GM12878 (cell line): Measurements from ENCODE around the gene BRD3. TPM values are rescaled to one million over a fixed set of nuclear protein-coding genes. Genes with fewer than 3 reads are reported as not detected.

Experiments
- ATAC-seq: fragments of 200-7000 bp; cut with Tn5 transposase; 3 replicates; pipeline ENCODE4 v1.9.1; 2020; ENCODE audit warnings: mild to moderate bottlenecking, moderate library complexity
- BruUV-seq: library from RNA; stranded (reverse); fragments of 400-500 nt; replicated peaks from 2 replicates; lab custom pipeline; 2021; lab: Mats Ljungman, UMichigan
- CTCF ChIA-PET: fragments of 300-600 bp; sonication (Branson Sonifier 250); formaldehyde crosslinking; extraction: SDS; loops from one replicate; lab custom pipeline; 2021; ENCODE audit warnings: inconsistent platforms; lab: Yijun Ruan, JAX
- POLR2A ChIA-PET: fragments of 350-600 bp; formaldehyde crosslinking; extraction: SDS; loops from one replicate; lab custom pipeline; 2021; ENCODE audit warnings: inconsistent platforms; lab: Charles Lee
- RAD21 ChIA-PET: fragments of 300-600 bp; sonication (Branson Sonifier 250); formaldehyde crosslinking; loops from one replicate; lab custom pipeline; 2023; ENCODE audit warnings: antibody characterized with exemption; ENCODE audit not compliant: unreplicated experiment; lab: Charles Lee
- SMC1A ChIA-PET: fragments of 300-600 bp; sonication (Branson Sonifier 250); formaldehyde crosslinking; loops from one replicate; lab custom pipeline; 2023; ENCODE audit not compliant: unreplicated experiment, uncharacterized antibody; lab: Charles Lee
- DNase-seq: peaks from one replicate; pipeline ENCODE4 v3.0.0-alpha.2; 2011; ENCODE audit warnings: low read depth, low spot score
- FAIRE-seq: peaks from 3 replicates; lab custom pipeline; 2011; peaks lifted over from hg19 to GRCh38; lab: Jason Lieb, UNC
- H2AFZ ChIP-seq: 2 replicates; pipeline ENCODE4 v1.6.0; 2011; ENCODE audit warnings: low read depth, low read length, control low read depth; ENCODE audit not compliant: control insufficient read depth
- H3K27ac ChIP-seq: 2 replicates; pipeline ENCODE4 v1.5.1; 2011; ENCODE audit warnings: control low read depth; ENCODE audit not compliant: control insufficient read depth, insufficient read depth
- H3K27me3 ChIP-seq, 2 experiments: replicated peaks in 1 of 2; 2 replicates each; pipeline versions ENCODE4 v1.6.0 to v1.6.1; 2011; ENCODE audit warnings: low read length in 1 of 2; ENCODE audit not compliant: control insufficient read depth in 2 of 2, insufficient read depth in 2 of 2
- H3K36me3 ChIP-seq, 2 experiments: 2 replicates each; pipeline ENCODE4 v1.5.1; 2011; ENCODE audit warnings: low read length in 1 of 2; ENCODE audit not compliant: control insufficient read depth in 2 of 2, insufficient read depth in 2 of 2
- H3K4me1 ChIP-seq: 2 replicates; pipeline ENCODE4 v1.6.1; 2011; ENCODE audit warnings: mild to moderate bottlenecking, low read length, moderate library complexity, mixed read lengths; ENCODE audit not compliant: control insufficient read depth, insufficient read depth
- H3K4me2 ChIP-seq: 2 replicates; pipeline ENCODE4 v1.6.0; 2011; ENCODE audit warnings: control low read depth; ENCODE audit not compliant: control insufficient read depth, insufficient read depth
- H3K4me3 ChIP-seq: fragments of 200-600 bp; sonication (generic); 2 replicates; pipeline ENCODE4 v1.5.1; 2016
- H3K79me2 ChIP-seq: 2 replicates; pipeline ENCODE4 v1.6.0; 2011; ENCODE audit warnings: low read length; ENCODE audit not compliant: control insufficient read depth, insufficient read depth
- H3K9ac ChIP-seq: 2 replicates; pipeline ENCODE4 v1.8.0; 2011; ENCODE audit warnings: low read length, control low read depth, mixed read lengths; ENCODE audit not compliant: control insufficient read depth, insufficient read depth
- H3K9me3 ChIP-seq: replicated peaks from 3 replicates; pipeline ENCODE4 v1.5.1; 2011; ENCODE audit warnings: mild to moderate bottlenecking, low read length; ENCODE audit not compliant: control insufficient read depth, insufficient read depth
- H4K20me1 ChIP-seq: 2 replicates; pipeline ENCODE4 v1.6.0; 2011; ENCODE audit not compliant: control insufficient read depth, insufficient read depth
- CHD1 ChIP-seq: IDR thresholded peaks from 2 replicates; pipeline ENCODE4 v1.6.1; 2012; ENCODE audit warnings: low read depth, low read length, improper control_type of control experiment
- CTCF ChIP-seq, 3 experiments: IDR thresholded peaks in 2 of 3; conservative IDR thresholded peaks in 1 of 3; 2 replicates each; pipeline ENCODE4 v1.5.1; 2011; ENCODE audit warnings: low read depth in 3 of 3, low read length in 3 of 3, mild to moderate bottlenecking in 3 of 3, control low read depth in 2 of 3, moderate library complexity in 2 of 3, inconsistent platforms in 1 of 3, mixed read lengths in 1 of 3; ENCODE audit not compliant: control insufficient read depth in 2 of 3, insufficient read depth in 1 of 3; ENCODE audit errors: extremely low read depth in 1 of 3
- DPF2 ChIP-seq: fragments of 450-650 bp; IDR thresholded peaks from 2 replicates; pipeline ENCODE4 v1.6.1; 2017; ENCODE audit warnings: mild to moderate bottlenecking
- NKRF ChIP-seq: fragments of 450-650 bp; conservative IDR thresholded peaks from 2 replicates; pipeline ENCODE4 v1.6.1; 2017; ENCODE audit warnings: mild to moderate bottlenecking, moderate library complexity
- NR2C1 ChIP-seq: fragments of 450-650 bp; IDR thresholded peaks from 2 replicates; pipeline ENCODE4 v1.6.1; 2017; ENCODE audit warnings: antibody characterized with exemption, mild to moderate bottlenecking, moderate library complexity
- POLR2AphosphoS5 ChIP-seq: IDR thresholded peaks from 2 replicates; pipeline ENCODE4 v1.6.1; 2011; ENCODE audit warnings: mild to moderate bottlenecking, low read length, inconsistent platforms
- RBBP5 ChIP-seq: fragments of 200-600 bp; sonication (generic); conservative IDR thresholded peaks from 2 replicates; pipeline ENCODE4 v1.6.1; 2016
- RCOR1 ChIP-seq: conservative IDR thresholded peaks from 2 replicates; pipeline ENCODE4 v1.6.1; 2012; ENCODE audit warnings: low read depth, low read length, improper control_type of control experiment
- WGBS: methylation state at CpG from one replicate; pipeline ENCODE4 v1.1.6; 2016; ENCODE audit warnings: low lambda C conversion rate; ENCODE audit not compliant: insufficient replicate concordance, insufficient coverage; ENCODE audit errors: missing lambda C conversion rate; 5-methylcytosine and 5-hydroxymethylcytosine counted together
- in situ Hi-C: fragments of 300-500 bp; cut with MboI; formaldehyde crosslinking; loops from 9 replicates; pipeline ENCODE4 v1.14.3; 2018; ENCODE audit warnings: mixed read lengths
- intact Hi-C: fragments of 100-400 bp; cut with micrococcal nuclease; formaldehyde crosslinking; loops from one replicate; pipeline ENCODE4 v1.14.2; 2022; ENCODE audit not compliant: unreplicated experiment
- polyA plus RNA-seq, 11 experiments: library from polyadenylated mRNA; depleted of rRNA in 4 of 11; unstranded in 6 of 11; stranded (reverse) in 5 of 11; fragments of >200 nt; fragmentation: Nextera tagmentation in 4 of 11; fragmentation: Illumina TruSeq in 1 of 11; extraction: Ambion mirVana in 4 of 11; extraction: Trizol in 1 of 11; gene quantifications; 1 replicate in 1 of 11; 2 replicates in 10 of 11; pipeline versions ENCODE4 v1.2.1 to v1.2.3, GENCODE V29; 2011 to 2016; ENCODE audit warnings: inconsistent platforms in 2 of 11, missing spikeins in 2 of 11, low read depth in 1 of 11
- total RNA-seq, 4 experiments: library from RNA; depleted of rRNA in 3 of 4; stranded (reverse); fragments of >200 nt in 3 of 4; fragmentation: Illumina TruSeq in 1 of 4; extraction: Trizol in 1 of 4; gene quantifications; 2 replicates each; pipeline versions ENCODE4 v1.2.1 to v1.2.3, GENCODE V29; 2013 to 2021
- TF ChIP-seq, protein P1 (sequence below): fragments of 450-650 bp; IDR thresholded peaks from 2 replicates; pipeline ENCODE4 v1.6.1; 2018; ENCODE audit warnings: borderline replicate concordance, mild to moderate bottlenecking; ENCODE audit not compliant: partially characterized antibody
- TF ChIP-seq, protein P2 (sequence below): fragments of 450-650 bp; IDR thresholded peaks from 2 replicates; pipeline ENCODE4 v1.6.1; 2017; ENCODE audit warnings: mild to moderate bottlenecking

BRD3 gene
- total and polyA plus RNA-seq, 10 of the 15 experiments (the other 5 are each of a cell fraction or from before 2014, with no cell fraction given) = 0.53 to 20.8 (median 4.8) TPM

- no peak overlapping the region for H3K4me3 ChIP-seq
- no peaks in the 10 kb centered on the region for H3K79me2 ChIP-seq
- 76% methylated on average over 21 of the region's 21 CpGs for WGBS
- ATAC-seq (no peak), FAIRE-seq (no peak), DNase-seq (no peak)
- H3K27me3 ChIP-seq = no peaks in the 10 kb centered on the region
- H3K9ac ChIP-seq = no peak overlapping the region
- ChIA-PET CTCF (no interaction called here), RAD21 (no interaction called here), POLR2A (no interaction called here), SMC1A (no interaction called here)
- H4K20me1 ChIP-seq = no peaks in the 10 kb centered on the region
- in situ Hi-C loops = no loop called here
- H2AFZ ChIP-seq = no peak overlapping the region
- peaks cover 5% of the 10 kb centered on the region for H3K4me1 ChIP-seq
- intact Hi-C loops = no loop called here
- H3K36me3 ChIP-seq = peaks cover 0 to 4% of the 10 kb centered on the region in 2 experiments; a peak in 3 of 4 replicates
- H3K27ac ChIP-seq = no peak overlapping the region
- TF ChIP-seq NKRF = no peak
- TF ChIP-seq RBBP5 = no peak
- TF ChIP-seq RCOR1 = no peak
- TF ChIP-seq POLR2AphosphoS5 = no peak
- TF ChIP-seq CTCF (IDR thresholded peaks at IDR 0.05 in 2 of 3, conservative IDR thresholded peaks at IDR 0.05 in 1 of 3; ENCODE audit: control insufficient read depth in 2 of 3, extremely low read depth in 1 of 3, insufficient read depth in 1 of 3, low read depth in 3 of 3, low read length in 3 of 3) = no peak
- no peak for TF ChIP-seq NR2C1
- TF ChIP-seq DPF2 = no peak
- TF ChIP-seq CHD1 = no peak
- TF ChIP-seq, protein P1, sequence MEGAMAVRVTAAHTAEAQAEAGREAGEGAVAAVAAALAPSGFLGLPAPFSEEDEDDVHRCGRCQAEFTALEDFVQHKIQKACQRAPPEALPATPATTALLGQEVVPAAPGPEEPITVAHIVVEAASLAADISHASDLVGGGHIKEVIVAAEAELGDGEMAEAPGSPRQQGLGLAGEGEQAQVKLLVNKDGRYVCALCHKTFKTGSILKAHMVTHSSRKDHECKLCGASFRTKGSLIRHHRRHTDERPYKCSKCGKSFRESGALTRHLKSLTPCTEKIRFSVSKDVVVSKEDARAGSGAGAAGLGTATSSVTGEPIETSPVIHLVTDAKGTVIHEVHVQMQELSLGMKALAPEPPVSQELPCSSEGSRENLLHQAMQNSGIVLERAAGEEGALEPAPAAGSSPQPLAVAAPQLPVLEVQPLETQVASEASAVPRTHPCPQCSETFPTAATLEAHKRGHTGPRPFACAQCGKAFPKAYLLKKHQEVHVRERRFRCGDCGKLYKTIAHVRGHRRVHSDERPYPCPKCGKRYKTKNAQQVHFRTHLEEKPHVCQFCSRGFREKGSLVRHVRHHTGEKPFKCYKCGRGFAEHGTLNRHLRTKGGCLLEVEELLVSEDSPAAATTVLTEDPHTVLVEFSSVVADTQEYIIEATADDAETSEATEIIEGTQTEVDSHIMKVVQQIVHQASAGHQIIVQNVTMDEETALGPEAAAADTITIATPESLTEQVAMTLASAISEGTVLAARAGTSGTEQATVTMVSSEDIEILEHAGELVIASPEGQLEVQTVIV = no peak
- TF ChIP-seq, protein P2, sequence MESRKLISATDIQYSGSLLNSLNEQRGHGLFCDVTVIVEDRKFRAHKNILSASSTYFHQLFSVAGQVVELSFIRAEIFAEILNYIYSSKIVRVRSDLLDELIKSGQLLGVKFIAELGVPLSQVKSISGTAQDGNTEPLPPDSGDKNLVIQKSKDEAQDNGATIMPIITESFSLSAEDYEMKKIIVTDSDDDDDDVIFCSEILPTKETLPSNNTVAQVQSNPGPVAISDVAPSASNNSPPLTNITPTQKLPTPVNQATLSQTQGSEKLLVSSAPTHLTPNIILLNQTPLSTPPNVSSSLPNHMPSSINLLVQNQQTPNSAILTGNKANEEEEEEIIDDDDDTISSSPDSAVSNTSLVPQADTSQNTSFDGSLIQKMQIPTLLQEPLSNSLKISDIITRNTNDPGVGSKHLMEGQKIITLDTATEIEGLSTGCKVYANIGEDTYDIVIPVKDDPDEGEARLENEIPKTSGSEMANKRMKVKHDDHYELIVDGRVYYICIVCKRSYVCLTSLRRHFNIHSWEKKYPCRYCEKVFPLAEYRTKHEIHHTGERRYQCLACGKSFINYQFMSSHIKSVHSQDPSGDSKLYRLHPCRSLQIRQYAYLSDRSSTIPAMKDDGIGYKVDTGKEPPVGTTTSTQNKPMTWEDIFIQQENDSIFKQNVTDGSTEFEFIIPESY = no peak
- H3K9me3 ChIP-seq = no peaks in the 10 kb centered on the region
- no TSS peak for BruUV-seq
- no peak overlapping the region for H3K4me2 ChIP-seq
Measured at GRCh38 chr9:134029248-134030226, 38.3 kb downstream of the BRD3 start.
